Transverse colon (tissue), 3 donors: Measurements from ENCODE around the gene PDGFC.

Experiments
- EP300 ChIP-seq: sonication (generic); formaldehyde crosslinking; IDR thresholded peaks from one replicate; pipeline ENCODE4 v1.6.1; 2017; ENCODE audit warnings: antibody characterized with exemption, low read depth
- POLR2A ChIP-seq: fragments of 450-650 bp; IDR thresholded peaks from one replicate; pipeline ENCODE4 v1.6.1; 2016; ENCODE audit warnings: antibody characterized with exemption, mild to moderate bottlenecking, moderate library complexity
- TF ChIP-seq, protein P1 (sequence below), 5 experiments: fragments of 200-600 bp in 3 of 5; fragments of 450-650 bp in 2 of 5; sonication (generic) in 3 of 5; IDR thresholded peaks; 1 replicate in 2 of 5; 2 replicates in 3 of 5; pipeline ENCODE4 v1.5.1; 2016 to 2017; ENCODE audit warnings: antibody characterized with exemption in 5 of 5, inconsistent platforms in 3 of 5, mild to moderate bottlenecking in 2 of 5, moderate library complexity in 1 of 5

- TF ChIP-seq, protein P1, sequence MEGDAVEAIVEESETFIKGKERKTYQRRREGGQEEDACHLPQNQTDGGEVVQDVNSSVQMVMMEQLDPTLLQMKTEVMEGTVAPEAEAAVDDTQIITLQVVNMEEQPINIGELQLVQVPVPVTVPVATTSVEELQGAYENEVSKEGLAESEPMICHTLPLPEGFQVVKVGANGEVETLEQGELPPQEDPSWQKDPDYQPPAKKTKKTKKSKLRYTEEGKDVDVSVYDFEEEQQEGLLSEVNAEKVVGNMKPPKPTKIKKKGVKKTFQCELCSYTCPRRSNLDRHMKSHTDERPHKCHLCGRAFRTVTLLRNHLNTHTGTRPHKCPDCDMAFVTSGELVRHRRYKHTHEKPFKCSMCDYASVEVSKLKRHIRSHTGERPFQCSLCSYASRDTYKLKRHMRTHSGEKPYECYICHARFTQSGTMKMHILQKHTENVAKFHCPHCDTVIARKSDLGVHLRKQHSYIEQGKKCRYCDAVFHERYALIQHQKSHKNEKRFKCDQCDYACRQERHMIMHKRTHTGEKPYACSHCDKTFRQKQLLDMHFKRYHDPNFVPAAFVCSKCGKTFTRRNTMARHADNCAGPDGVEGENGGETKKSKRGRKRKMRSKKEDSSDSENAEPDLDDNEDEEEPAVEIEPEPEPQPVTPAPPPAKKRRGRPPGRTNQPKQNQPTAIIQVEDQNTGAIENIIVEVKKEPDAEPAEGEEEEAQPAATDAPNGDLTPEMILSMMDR (IDR thresholded peaks at IDR 0.05) = no peak
- no peak for TF ChIP-seq EP300
- no peak for TF ChIP-seq POLR2A
Measured at GRCh38 chr4:156788782-156789181, 182.8 kb downstream of the PDGFC start.
